Body of pancreas (tissue), 4 donors: ENCODE results near the gene BUB1B. TPM values are rescaled to one million over a fixed set of nuclear protein-coding genes. Genes with fewer than 3 reads are reported as not detected.

Source experiments
- ATAC-seq: fragments of 150-250 bp; one replicate; pipeline ENCODE4 v1.9.1; 2016
- DNase-seq, 4 donors: peaks; one replicate each; pipeline ENCODE4 v3.0.0-alpha.2; 2019
- H3K27ac ChIP-seq, 4 donors: fragments of 200-600 bp; sonication (generic); 1 replicate in 3 of 4; 2 replicates in 1 of 4; pipeline versions ENCODE4 v1.5.1 to v1.6.1; 2016 to 2019; ENCODE audit warnings: mild to moderate bottlenecking in 1 of 4, mixed read lengths in 1 of 4, moderate library complexity in 1 of 4
- H3K27me3 ChIP-seq, 2 donors: fragments of 200-600 bp; sonication (generic); one replicate each; pipeline ENCODE4 v1.6.0; 2016; ENCODE audit warnings: mild to moderate bottlenecking in 1 of 2
- H3K36me3 ChIP-seq, 2 donors: fragments of 200-600 bp; sonication (generic); replicated peaks in 1 of 2; 2 replicates each; pipeline ENCODE4 v1.5.1; 2016; ENCODE audit warnings: low read depth in 2 of 2; ENCODE audit not compliant: insufficient read depth in 1 of 2
- H3K4me1 ChIP-seq: fragments of 200-600 bp; sonication (generic); one replicate; pipeline ENCODE4 v1.6.0; 2016
- H3K4me3 ChIP-seq, 2 donors: fragments of 200-600 bp; sonication (generic); 1 replicate in 1 of 2; 2 replicates in 1 of 2; pipeline ENCODE4 v1.5.1; 2016 to 2019
- H3K9me3 ChIP-seq, 3 donors: fragments of 200-600 bp; sonication (generic); 1 replicate in 2 of 3; 2 replicates in 1 of 3; pipeline ENCODE4 v1.5.1; 2016
- CTCF ChIP-seq, 7 experiments: fragments of 450-650 bp in 4 of 7; fragments of 200-600 bp in 3 of 7; sonication (generic) in 3 of 7; IDR thresholded peaks; one replicate each; pipeline ENCODE4 v1.5.1; 2016 to 2019; ENCODE audit warnings: antibody characterized with exemption in 7 of 7
- POLR2A ChIP-seq, 3 donors: fragments of 450-650 bp; IDR thresholded peaks; one replicate each; pipeline ENCODE4 v1.6.1; 2016; ENCODE audit warnings: antibody characterized with exemption in 3 of 3, mild to moderate bottlenecking in 2 of 3
- WGBS, 2 donors: methylation state at CpG; one replicate each; pipeline ENCODE4 v1.1.5; 2017; 5-methylcytosine and 5-hydroxymethylcytosine counted together
- intact Hi-C: fragments of 100-400 bp; cut with DNase I; formaldehyde crosslinking; loops from one replicate; pipeline ENCODE4 v1.15.1; 2023
- total RNA-seq, 2 donors: library from RNA; depleted of rRNA; stranded (reverse); fragments of >200 nt; gene quantifications; one replicate each; pipeline ENCODE4 v1.1.0, GENCODE V29; 2016

Gene BUB1B
- total RNA-seq, 2 donors from 2014 or later = not detected

DNA sequence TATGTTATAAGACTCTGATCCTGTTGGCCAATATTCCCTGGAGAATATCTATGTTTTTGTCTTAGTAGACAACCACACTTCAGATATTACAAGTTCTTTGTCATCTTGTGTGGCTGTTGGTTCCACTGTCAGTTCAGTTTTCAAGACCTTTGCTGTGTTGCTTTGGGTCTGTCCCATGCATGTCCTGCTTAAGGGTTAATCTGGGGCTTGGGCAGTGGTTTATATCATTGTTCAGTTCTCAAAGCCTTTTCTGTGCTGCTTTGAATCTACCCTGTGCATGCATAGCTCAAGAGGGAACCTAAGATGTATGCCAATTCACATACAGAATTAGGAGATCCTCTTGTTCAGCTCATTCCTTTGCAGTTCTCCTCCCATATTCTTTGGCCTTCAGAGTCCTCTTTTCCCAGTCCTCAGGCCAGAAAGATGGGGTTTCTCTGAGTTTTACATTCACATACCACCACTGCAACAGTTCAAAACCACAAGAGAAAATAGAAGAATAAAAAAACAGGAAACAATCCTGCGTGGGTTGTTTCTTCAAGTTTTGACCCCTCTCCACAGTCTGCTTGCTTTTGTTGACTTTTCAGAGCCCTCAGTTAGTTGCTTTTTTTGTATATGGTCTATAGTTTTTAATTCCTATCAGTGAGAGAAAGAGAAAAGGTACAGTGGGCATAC is 21.6 kb downstream of the BUB1B start:
- Histone ChIP-seq H3K9me3 (no peaks in the 10 kb centered on the region), H3K36me3 (no peaks in the 10 kb centered on the region), H3K4me3 (no peak overlapping the region), H3K27me3 (no peaks in the 10 kb centered on the region), H3K27ac (no peak overlapping the region), H3K4me1 (no peaks in the 10 kb centered on the region)
- DNase-seq (no peak), ATAC-seq (no peak)
- intact Hi-C loops = no loop called here
- WGBS, 2 donors = 72 to 80% methylated on average over 1 of the region's 1 CpG
- no peak for TF ChIP-seq CTCF (IDR thresholded peaks at IDR 0.05)
- no peak for TF ChIP-seq POLR2A (IDR thresholded peaks at IDR 0.05)

GRCh38 chr15:40183636-40184463 is 23.0 kb downstream of the BUB1B start:
- intact Hi-C loops = no loop called here

DNA sequence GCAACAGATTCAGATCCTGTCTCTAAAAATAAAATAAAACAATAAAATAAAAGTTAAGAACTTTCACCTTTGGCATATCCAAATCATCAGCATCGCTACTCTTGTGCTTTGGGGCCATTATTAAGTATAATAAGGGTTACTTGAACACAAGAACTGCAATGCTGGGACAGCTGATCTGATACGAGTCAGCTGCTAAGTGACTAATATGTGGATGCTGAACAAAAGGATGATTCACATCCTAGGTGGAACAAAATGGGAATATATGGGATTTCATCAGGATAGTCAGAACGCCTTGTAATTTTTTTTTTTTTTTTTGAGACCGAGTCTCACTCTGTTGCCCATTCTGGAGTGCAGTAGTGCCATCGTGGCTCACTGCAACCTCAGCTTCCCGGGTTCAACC is 29.7 kb downstream of the BUB1B start:
- DNase-seq (no peak), ATAC-seq (no peak)
- Histone ChIP-seq H3K27me3 (no peaks in the 10 kb centered on the region), H3K4me3 (no peak overlapping the region), H3K36me3 (no peaks in the 10 kb centered on the region), H3K27ac (no peak overlapping the region), H3K4me1 (no peaks in the 10 kb centered on the region), H3K9me3 (no peaks in the 10 kb centered on the region)
- WGBS, 2 donors = 90 to 95% methylated on average over 6 of the region's 6 CpGs
- intact Hi-C loops = no loop called here
- TF ChIP-seq POLR2A (IDR thresholded peaks at IDR 0.05) (no peak), CTCF (IDR thresholded peaks at IDR 0.05) (no peak)

More at GRCh38 chr15:40183636-40184463, 23.0 kb downstream of the BUB1B start:
- H3K27ac ChIP-seq = no peak overlapping the region
- TF ChIP-seq POLR2A (IDR thresholded peaks at IDR 0.05) = no peak
- no peak for TF ChIP-seq CTCF (IDR thresholded peaks at IDR 0.05)
- H3K4me3 ChIP-seq = no peak overlapping the region
- no peaks in the 10 kb centered on the region for H3K36me3 ChIP-seq
- H3K9me3 ChIP-seq = no peaks in the 10 kb centered on the region
- no peaks in the 10 kb centered on the region for H3K27me3 ChIP-seq
- DNase-seq = no peak
- no peak for ATAC-seq
- no peaks in the 10 kb centered on the region for H3K4me1 ChIP-seq
- WGBS, 2 donors = 74 to 83% methylated on average over 9 of the region's 9 CpGs

GRCh38 chr15:40192942-40193341 is 32.1 kb downstream of the BUB1B start:
- no peak overlapping the region for H3K27ac ChIP-seq
- ATAC-seq = no peak
- no peak for DNase-seq
- no peaks in the 10 kb centered on the region for H3K36me3 ChIP-seq
- intact Hi-C loops = no loop called here
- 44 to 79% methylated on average over 1 of the region's 1 CpG for WGBS, 2 donors
- no peak for TF ChIP-seq POLR2A (IDR thresholded peaks at IDR 0.05)
- TF ChIP-seq CTCF (IDR thresholded peaks at IDR 0.05) = no peak
- no peak overlapping the region for H3K4me3 ChIP-seq
- no peaks in the 10 kb centered on the region for H3K4me1 ChIP-seq
- H3K9me3 ChIP-seq = no peaks in the 10 kb centered on the region
- H3K27me3 ChIP-seq = no peaks in the 10 kb centered on the region
